GM13976 (cell line): ENCODE results near the gene COQ6.
"Not testable (repeated sequence)": the region's sequence is repeated elsewhere in the genome, so short reads cannot be mapped to it uniquely, and the experiment has no call there.

Source experiments
- DNase-seq: peaks from one replicate; pipeline ENCODE4 v3.0.0; 2012; ENCODE audit warnings: low spot score
- in situ Hi-C: fragments of 300-500 bp; cut with MboI; formaldehyde crosslinking; loops from one replicate; pipeline ENCODE4 v1.12.0; 2022; ENCODE audit warnings: low sequenced_read_pairs, mixed read lengths, inconsistent platforms; ENCODE audit not compliant: unreplicated experiment
- TF ChIP-seq, protein P1 (sequence below): IDR thresholded peaks from 2 replicates; pipeline ENCODE4 v1.5.1; 2012; ENCODE audit warnings: borderline replicate concordance, mild to moderate bottlenecking; ENCODE audit not compliant: insufficient read depth; ENCODE audit errors: extremely low read depth, missing control alignments, control extremely low read depth

The COQ6 gene

DNA sequence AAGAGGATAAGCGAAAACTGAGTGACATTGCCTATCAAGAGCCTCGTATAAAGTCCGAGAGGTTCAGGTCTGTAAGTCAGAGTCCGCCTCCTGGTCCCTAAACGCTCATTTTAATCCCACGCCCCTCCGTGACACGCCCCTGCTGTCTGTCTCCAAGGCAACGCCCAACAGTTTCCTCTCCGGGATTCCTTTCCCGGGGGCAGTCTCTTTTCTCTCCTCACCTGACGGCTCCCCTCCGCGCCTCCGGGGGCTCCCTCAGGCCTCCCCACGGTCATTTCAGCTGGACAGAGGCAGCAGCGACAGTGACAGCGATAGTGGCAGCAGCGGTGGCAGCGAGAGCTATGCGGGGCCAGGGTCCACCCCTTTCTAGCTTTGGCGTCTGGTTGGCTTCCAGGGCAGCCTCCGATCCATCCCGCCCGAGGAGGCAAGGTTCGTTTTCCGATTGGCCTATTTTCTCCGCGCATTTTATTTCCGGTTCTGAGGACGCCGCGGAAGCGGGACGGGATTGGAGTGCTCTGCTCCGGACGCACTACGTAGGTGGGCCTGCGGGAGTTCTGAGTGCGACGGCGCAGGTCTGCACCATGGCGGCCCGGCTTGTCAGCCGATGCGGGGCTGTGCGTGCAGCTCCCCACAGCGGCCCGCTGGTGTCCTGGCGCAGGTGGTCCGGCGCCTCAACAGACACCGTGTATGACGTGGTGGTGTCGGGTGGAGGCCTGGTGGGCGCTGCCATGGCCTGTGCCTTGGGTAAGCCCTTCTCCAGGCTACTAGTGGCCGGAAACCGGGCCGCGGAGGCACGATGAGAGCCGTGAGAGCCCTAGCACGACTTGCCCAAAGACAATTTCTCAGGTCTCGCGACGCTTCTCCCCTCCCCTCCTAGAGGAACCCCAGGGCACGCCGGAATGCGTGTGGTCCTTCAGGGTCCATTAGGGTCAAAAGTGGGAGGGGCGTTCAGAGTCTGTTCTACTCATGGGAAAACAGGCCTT is at the start of gene COQ6, which contains the start of gene FAM161B:
TSS of gene COQ6 (plus strand) at position 551 of the 983 bp plus-strand sequence. CDS start at position 582, 31 bp downstream.
TSS of gene FAM161B (minus strand) at position 343 of the 983 bp plus-strand sequence. CDS start at position 275, 68 bp downstream.
- TF ChIP-seq, protein P1, sequence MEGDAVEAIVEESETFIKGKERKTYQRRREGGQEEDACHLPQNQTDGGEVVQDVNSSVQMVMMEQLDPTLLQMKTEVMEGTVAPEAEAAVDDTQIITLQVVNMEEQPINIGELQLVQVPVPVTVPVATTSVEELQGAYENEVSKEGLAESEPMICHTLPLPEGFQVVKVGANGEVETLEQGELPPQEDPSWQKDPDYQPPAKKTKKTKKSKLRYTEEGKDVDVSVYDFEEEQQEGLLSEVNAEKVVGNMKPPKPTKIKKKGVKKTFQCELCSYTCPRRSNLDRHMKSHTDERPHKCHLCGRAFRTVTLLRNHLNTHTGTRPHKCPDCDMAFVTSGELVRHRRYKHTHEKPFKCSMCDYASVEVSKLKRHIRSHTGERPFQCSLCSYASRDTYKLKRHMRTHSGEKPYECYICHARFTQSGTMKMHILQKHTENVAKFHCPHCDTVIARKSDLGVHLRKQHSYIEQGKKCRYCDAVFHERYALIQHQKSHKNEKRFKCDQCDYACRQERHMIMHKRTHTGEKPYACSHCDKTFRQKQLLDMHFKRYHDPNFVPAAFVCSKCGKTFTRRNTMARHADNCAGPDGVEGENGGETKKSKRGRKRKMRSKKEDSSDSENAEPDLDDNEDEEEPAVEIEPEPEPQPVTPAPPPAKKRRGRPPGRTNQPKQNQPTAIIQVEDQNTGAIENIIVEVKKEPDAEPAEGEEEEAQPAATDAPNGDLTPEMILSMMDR, result peak; percentile 12
- in situ Hi-C loops, result no loop called here
- DNase-seq, result peak; percentile 92

DNA sequence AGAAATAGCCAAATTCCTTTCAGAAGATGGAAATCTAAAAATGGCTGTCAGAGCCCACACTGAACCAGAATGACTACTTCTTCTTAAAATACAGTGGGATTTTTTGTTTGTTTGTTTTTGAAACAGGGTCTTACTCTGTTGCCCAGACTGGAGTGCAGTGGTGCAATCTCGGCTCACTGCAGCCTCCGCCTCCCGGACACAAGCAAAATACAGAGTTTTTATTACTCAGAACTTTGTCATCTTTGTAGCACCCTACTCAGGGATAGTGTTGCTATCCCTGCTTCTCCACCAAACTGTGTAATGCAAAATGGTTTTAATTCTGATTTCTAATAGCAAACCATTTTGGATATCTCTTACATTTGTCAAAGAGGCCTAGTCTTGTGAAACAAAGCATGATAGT is 47.1 kb upstream of the COQ6 start:
- TF ChIP-seq, protein P1, result no peak
- in situ Hi-C loops, result no loop called here

DNA sequence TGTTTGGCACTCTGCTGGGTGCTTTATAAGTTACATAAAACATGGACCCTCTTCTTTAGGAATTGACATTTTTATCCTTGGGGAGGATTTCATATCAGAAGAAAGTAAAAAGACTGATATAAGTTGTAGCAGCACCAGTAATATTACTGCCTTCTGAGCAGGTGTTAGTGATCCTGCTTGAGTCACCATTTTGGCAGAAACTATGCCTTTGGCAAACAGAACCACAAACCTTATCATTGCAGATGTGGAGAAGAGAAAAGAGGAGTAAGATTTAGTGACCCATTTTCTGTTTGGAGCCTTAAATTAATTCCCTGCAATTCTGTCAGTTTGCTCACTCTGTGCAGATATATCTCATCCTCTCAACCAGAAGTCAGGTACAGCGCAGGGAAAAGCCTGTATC is 40.4 kb upstream of the COQ6 start:
- no peak for DNase-seq
- TF ChIP-seq, protein P1, result no peak
- in situ Hi-C loops, result no loop called here

More for the DNA sequence above, 47.1 kb upstream of the COQ6 start:
- no peak for DNase-seq

DNA sequence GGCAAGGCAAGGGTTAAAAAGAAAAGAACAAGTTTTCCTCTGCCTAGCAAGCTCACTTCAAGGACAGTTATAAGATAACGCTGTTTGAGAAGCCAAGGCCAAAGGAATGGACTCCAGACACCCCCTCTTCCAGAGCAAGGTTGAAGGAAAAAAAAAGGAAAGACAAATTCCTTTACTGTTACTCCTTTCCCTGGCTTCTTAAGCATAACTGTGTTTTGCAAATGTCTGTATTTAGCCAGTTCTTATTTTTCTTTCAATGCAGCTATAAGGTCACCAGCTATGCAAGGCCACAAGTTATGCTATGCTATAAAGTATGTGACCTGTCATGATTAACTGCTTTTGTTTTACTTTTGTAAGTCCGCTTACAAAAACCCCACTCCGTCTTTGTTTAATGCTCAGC is 36.8 kb upstream of the COQ6 start:
- DNase-seq, result no peak
- in situ Hi-C loops, result no loop called here
- TF ChIP-seq, protein P1, result no peak

DNA sequence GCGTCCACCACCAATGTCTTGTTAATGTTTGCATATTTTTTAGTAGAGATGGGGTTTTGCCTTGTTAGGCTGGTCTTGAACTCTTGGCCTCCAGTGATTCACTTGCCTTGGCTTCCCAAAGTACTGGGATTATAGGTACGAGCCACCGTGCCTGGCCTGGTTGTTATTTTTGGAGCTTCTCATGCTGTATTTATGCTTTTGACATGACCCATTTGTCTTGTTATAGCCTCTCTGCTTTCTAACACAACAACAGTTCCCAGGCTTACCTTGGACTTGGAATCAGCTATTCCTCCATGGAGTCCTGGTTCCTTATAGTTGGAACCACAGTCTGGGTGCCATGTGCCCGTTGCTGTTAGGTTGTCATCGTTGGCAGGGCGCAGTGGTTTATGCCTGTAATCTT is 33.8 kb upstream of the COQ6 start:
- TF ChIP-seq, protein P1, result no peak
- no peak for DNase-seq
- in situ Hi-C loops, result no loop called here

DNA sequence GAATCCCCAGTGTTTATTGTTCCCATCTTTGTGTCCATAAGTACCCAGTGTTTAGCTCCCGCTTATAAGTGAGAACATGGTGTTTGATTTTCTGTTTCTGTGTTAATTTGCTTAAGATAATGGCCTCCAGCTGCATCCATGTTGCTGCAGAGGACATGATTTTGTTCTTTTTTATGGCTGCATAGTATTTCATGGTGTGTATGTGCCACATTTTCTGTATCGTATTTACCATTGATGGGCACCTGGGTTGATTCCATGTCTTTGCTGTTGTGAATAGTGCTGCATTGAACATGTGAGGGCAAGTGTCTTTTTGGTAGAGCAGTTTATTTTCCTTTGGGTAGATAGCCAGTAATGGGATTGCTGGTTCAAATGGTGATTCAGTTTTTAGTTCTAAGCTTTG is 30.6 kb upstream of the COQ6 start:
- in situ Hi-C loops, DNase-seq: not testable (repeated sequence)

DNA sequence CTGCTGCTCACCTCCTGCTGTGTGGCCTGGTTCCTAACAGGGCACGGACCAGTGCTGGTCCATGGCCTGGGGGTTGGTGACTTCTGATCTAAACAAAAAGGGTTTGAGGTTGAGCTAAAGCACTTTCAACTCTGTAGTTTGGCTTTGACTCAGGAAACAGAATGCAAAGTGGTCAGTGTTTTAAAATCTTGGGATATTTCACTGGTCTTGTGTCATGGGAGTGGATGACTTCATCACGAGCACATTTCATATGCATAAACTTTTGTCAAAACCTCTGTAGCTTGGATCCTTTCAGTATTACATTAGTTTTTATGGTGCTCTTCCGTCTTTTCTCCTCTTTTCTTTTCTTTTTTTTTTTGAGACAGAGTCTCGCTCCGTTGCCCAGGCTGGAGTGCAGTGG is 25.8 kb upstream of the COQ6 start:
- in situ Hi-C loops, result no loop called here
- DNase-seq, result no peak
- TF ChIP-seq, protein P1, result no peak
